ENCODE data around the gene GATAD2A.

The GATAD2A gene

GRCh38 chr19:19399733-19400433 is 5.6 kb upstream of the GATAD2A start:
- Histone ChIP-seq H3K9me3 (ENCODE audit: low read length) (no peaks in the 10 kb centered on the region), H3K36me3 (ENCODE audit: insufficient read depth, low read length) (no peaks in the 10 kb centered on the region), H3K4me3 (ENCODE audit: low read depth in 1 of 2, low read length in 2 of 2) (no peak overlapping the region), H3K27ac (ENCODE audit: low read depth, low read length) (no peak overlapping the region), H3K27me3 (ENCODE audit: control insufficient read depth in 1 of 2, insufficient read depth in 2 of 2, low read length in 2 of 2) (no peaks in the 10 kb centered on the region), H3K4me1 (ENCODE audit: insufficient read depth, low read length) (peaks cover 7% of the 10 kb centered on the region), H3K9ac (ENCODE audit: low read length) (no peak overlapping the region)

GRCh38 chr19:19402656-19403372 is 2.7 kb upstream of the GATAD2A start:
- no peak overlapping the region for H3K27ac ChIP-seq (ENCODE audit: low read depth, low read length)
- no peak overlapping the region for H3K4me3 ChIP-seq (ENCODE audit: low read depth in 1 of 2, low read length in 2 of 2)
- H3K9me3 ChIP-seq (ENCODE audit: low read length) = no peaks in the 10 kb centered on the region
- no peak overlapping the region for H3K9ac ChIP-seq (ENCODE audit: low read length)
- no peaks in the 10 kb centered on the region for H3K27me3 ChIP-seq (ENCODE audit: control insufficient read depth in 1 of 2, insufficient read depth in 2 of 2, low read length in 2 of 2)
- H3K4me1 ChIP-seq (ENCODE audit: insufficient read depth, low read length) = peaks cover 18% of the 10 kb centered on the region
- H3K36me3 ChIP-seq (ENCODE audit: insufficient read depth, low read length) = no peaks in the 10 kb centered on the region

- Histone ChIP-seq H3K9me3 (ENCODE audit: low read length) (no peaks in the 10 kb centered on the region), H3K9ac (ENCODE audit: low read length) (no peak overlapping the region), H3K36me3 (ENCODE audit: insufficient read depth, low read length) (no peaks in the 10 kb centered on the region), H3K27ac (ENCODE audit: low read depth, low read length) (no peak overlapping the region), H3K4me3 (ENCODE audit: low read depth in 1 of 2, low read length in 2 of 2) (no peak overlapping the region), H3K27me3 (ENCODE audit: control insufficient read depth in 1 of 2, insufficient read depth in 2 of 2, low read length in 2 of 2) (no peaks in the 10 kb centered on the region), H3K4me1 (ENCODE audit: insufficient read depth, low read length) (peaks cover 21% of the 10 kb centered on the region)
Observed at GRCh38 chr19:19403373-19403901, 2.0 kb upstream of the GATAD2A start.

GRCh38 chr19:19405971-19406877 is 749 bp downstream of the GATAD2A start:
- Histone ChIP-seq H3K9ac (ENCODE audit: low read length) (peak overlapping the region; percentile 67), H3K4me1 (ENCODE audit: insufficient read depth, low read length) (peaks cover 32% of the 10 kb centered on the region), H3K27me3 (ENCODE audit: control insufficient read depth in 1 of 2, insufficient read depth in 2 of 2, low read length in 2 of 2) (no peaks in the 10 kb centered on the region), H3K36me3 (ENCODE audit: insufficient read depth, low read length) (no peaks in the 10 kb centered on the region), H3K27ac (ENCODE audit: low read depth, low read length) (peak overlapping the region; percentile 85), H3K9me3 (ENCODE audit: low read length) (no peaks in the 10 kb centered on the region), H3K4me3 (ENCODE audit: low read depth in 1 of 2, low read length in 2 of 2) (peak overlapping the region; percentile 58 to 79)

GRCh38 chr19:19406878-19407632 is 1.6 kb downstream of the GATAD2A start:
- H3K36me3 ChIP-seq (ENCODE audit: insufficient read depth, low read length) = no peaks in the 10 kb centered on the region
- H3K4me3 ChIP-seq (ENCODE audit: low read depth in 1 of 2, low read length in 2 of 2) = peak overlapping the region; percentile 58 to 79
- no peaks in the 10 kb centered on the region for H3K27me3 ChIP-seq (ENCODE audit: control insufficient read depth in 1 of 2, insufficient read depth in 2 of 2, low read length in 2 of 2)
- H3K27ac ChIP-seq (ENCODE audit: low read depth, low read length) = peak overlapping the region; percentile 84
- peak overlapping the region; percentile 67 for H3K9ac ChIP-seq (ENCODE audit: low read length)
- H3K4me1 ChIP-seq (ENCODE audit: insufficient read depth, low read length) = peaks cover 32% of the 10 kb centered on the region
- H3K9me3 ChIP-seq (ENCODE audit: low read length) = no peaks in the 10 kb centered on the region

- Histone ChIP-seq H3K9ac (ENCODE audit: low read length) (no peak overlapping the region), H3K27ac (ENCODE audit: low read depth, low read length) (no peak overlapping the region), H3K4me3 (ENCODE audit: low read depth in 1 of 2, low read length in 2 of 2) (peak overlapping the region in 1 of 2 donors; percentile 79), H3K27me3 (ENCODE audit: control insufficient read depth in 1 of 2, insufficient read depth in 2 of 2, low read length in 2 of 2) (no peaks in the 10 kb centered on the region), H3K4me1 (ENCODE audit: insufficient read depth, low read length) (peaks cover 32% of the 10 kb centered on the region), H3K36me3 (ENCODE audit: insufficient read depth, low read length) (no peaks in the 10 kb centered on the region), H3K9me3 (ENCODE audit: low read length) (no peaks in the 10 kb centered on the region)
Observed at GRCh38 chr19:19407633-19407930, 2.1 kb downstream of the GATAD2A start.

- Histone ChIP-seq H3K4me3 (ENCODE audit: low read depth in 1 of 2, low read length in 2 of 2) (no peak overlapping the region), H3K9ac (ENCODE audit: low read length) (no peak overlapping the region), H3K27me3 (ENCODE audit: control insufficient read depth in 1 of 2, insufficient read depth in 2 of 2, low read length in 2 of 2) (no peaks in the 10 kb centered on the region), H3K9me3 (ENCODE audit: low read length) (no peaks in the 10 kb centered on the region), H3K36me3 (ENCODE audit: insufficient read depth, low read length) (no peaks in the 10 kb centered on the region), H3K27ac (ENCODE audit: low read depth, low read length) (no peak overlapping the region), H3K4me1 (ENCODE audit: insufficient read depth, low read length) (peaks cover 32% of the 10 kb centered on the region)
Observed at GRCh38 chr19:19409205-19409604, 3.7 kb downstream of the GATAD2A start.

- Histone ChIP-seq H3K36me3 (ENCODE audit: insufficient read depth, low read length) (no peaks in the 10 kb centered on the region), H3K4me3 (ENCODE audit: low read depth in 1 of 2, low read length in 2 of 2) (no peak overlapping the region), H3K9me3 (ENCODE audit: low read length) (no peaks in the 10 kb centered on the region), H3K27me3 (ENCODE audit: control insufficient read depth in 1 of 2, insufficient read depth in 2 of 2, low read length in 2 of 2) (no peaks in the 10 kb centered on the region), H3K4me1 (ENCODE audit: insufficient read depth, low read length) (peaks cover 32% of the 10 kb centered on the region), H3K27ac (ENCODE audit: low read depth, low read length) (no peak overlapping the region), H3K9ac (ENCODE audit: low read length) (no peak overlapping the region)
Observed at GRCh38 chr19:19409631-19410030, 4.2 kb downstream of the GATAD2A start.

- peaks cover 32% of the 10 kb centered on the region for H3K4me1 ChIP-seq (ENCODE audit: insufficient read depth, low read length)
- no peak overlapping the region for H3K9ac ChIP-seq (ENCODE audit: low read length)
Observed at GRCh38 chr19:19410553-19411550, 5.4 kb downstream of the GATAD2A start.

GRCh38 chr19:19416280-19416679 is 10.8 kb downstream of the GATAD2A start:
- Histone ChIP-seq H3K36me3 (ENCODE audit: insufficient read depth, low read length) (no peaks in the 10 kb centered on the region), H3K9me3 (ENCODE audit: low read length) (no peaks in the 10 kb centered on the region), H3K4me3 (ENCODE audit: low read depth in 1 of 2, low read length in 2 of 2) (no peak overlapping the region), H3K9ac (ENCODE audit: low read length) (no peak overlapping the region), H3K27ac (ENCODE audit: low read depth, low read length) (no peak overlapping the region), H3K4me1 (ENCODE audit: insufficient read depth, low read length) (peaks cover 14% of the 10 kb centered on the region), H3K27me3 (ENCODE audit: control insufficient read depth in 1 of 2, insufficient read depth in 2 of 2, low read length in 2 of 2) (no peaks in the 10 kb centered on the region)

More at GRCh38 chr19:19410553-19411550, 5.4 kb downstream of the GATAD2A start:
- no peaks in the 10 kb centered on the region for H3K36me3 ChIP-seq (ENCODE audit: insufficient read depth, low read length)
- no peak overlapping the region for H3K27ac ChIP-seq (ENCODE audit: low read depth, low read length)
- H3K4me3 ChIP-seq (ENCODE audit: low read depth in 1 of 2, low read length in 2 of 2) = no peak overlapping the region
- no peaks in the 10 kb centered on the region for H3K9me3 ChIP-seq (ENCODE audit: low read length)
- no peaks in the 10 kb centered on the region for H3K27me3 ChIP-seq (ENCODE audit: control insufficient read depth in 1 of 2, insufficient read depth in 2 of 2, low read length in 2 of 2)
